T47D (cell line): ENCODE data around the gene SLC9A1.
A peak's percentile ranks its signal among the peaks of the same experiment; 100 is the strongest.

Experiments used
- DNase-seq, 2 experiments: peaks; one replicate each; pipeline versions ENCODE4 v3.0.0 to v3.0.0-alpha.2; 2011 to 2012; ENCODE audit warnings: low read depth in 1 of 2, low spot score in 1 of 2
- JUND ChIP-seq: IDR thresholded peaks from 2 replicates; pipeline ENCODE4 v1.6.1; 2012; ENCODE audit warnings: low read depth
- in situ Hi-C: cut with HindIII; loops from 2 replicates; pipeline ENCODE4 v1.10.0; 2016; ENCODE audit warnings: low sequenced_read_pairs, low pct_unique_long_range_greater_than_20kb

SLC9A1 gene

DNA sequence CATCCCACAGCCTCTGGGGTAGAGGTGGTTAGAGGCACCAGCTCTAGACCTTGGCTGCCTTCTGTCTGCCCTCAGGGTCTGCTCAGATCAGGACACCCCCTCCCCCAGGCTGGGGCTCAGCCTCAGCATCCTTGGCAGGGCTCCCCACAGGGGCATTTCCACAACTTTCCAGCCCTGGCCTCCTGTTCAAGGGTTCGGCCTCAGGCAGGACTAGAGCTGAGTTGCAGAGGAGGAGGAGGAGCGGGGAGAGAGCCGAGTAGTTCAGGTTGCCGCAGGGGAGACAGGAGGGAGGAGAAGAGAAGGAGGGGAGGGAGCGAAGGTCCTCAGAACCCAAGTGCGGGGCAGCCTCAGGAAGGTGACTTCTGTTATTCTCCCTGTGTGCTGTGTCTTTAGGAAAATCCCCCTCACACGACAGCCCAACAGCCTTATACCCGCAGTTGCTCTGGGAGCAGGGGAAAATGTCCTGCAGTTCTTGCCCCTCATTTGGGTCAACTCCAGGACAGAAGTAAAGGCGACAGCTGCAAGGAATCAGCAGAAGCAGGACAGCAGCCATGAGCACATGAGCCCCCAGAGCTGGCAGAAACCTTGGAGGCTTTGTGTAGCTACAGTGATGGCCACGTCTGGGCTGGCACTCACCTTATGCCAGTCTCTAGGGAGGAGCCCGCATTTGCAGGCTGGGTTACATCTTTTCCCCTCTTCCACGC, 95.8 kb downstream of the SLC9A1 start:
- no peak for DNase-seq
- in situ Hi-C loops: no loop called here
- TF ChIP-seq JUND: no peak

DNA sequence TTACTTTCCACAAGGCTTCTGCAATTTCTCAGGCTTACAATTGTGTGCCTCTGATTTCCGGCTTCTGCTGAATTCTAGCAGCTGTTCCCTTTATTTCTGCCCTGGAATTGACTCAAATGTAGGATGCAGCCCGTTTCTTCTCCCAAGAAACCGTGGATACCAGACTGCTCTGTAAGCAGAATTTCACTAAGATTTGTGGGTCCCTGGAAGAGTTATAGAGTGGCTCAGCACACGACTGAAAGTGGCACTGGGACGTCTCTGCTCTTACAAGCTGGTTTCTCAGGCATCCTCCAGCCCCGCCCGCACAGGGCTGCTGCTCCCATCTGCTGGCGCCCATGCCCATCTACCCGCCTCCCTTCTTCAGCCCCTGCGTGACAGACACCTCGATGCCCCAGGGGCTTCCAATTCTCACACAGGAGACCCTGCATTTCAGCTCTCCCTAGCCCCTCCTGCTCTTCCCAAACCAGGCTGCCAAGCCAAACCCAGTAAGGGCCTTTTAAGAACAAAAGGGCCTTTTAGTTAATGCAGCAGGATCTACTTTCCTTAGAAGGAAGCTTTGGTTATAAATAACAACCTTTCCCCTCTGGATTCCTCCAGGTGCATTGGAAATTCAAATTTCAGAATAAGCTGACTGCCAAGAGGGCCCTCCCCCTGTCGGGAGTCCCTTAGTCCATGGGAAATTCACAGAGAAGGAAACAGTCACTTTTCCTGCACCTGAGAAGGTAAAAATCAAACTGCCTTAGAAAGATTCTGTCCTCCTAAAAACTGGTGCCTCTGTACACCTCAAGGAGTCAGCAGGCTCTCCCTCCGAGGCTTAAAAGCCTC, 96.9 kb downstream of the SLC9A1 start:
- in situ Hi-C loops: no loop called here
- TF ChIP-seq JUND: no peak
- DNase-seq: no peak

DNA sequence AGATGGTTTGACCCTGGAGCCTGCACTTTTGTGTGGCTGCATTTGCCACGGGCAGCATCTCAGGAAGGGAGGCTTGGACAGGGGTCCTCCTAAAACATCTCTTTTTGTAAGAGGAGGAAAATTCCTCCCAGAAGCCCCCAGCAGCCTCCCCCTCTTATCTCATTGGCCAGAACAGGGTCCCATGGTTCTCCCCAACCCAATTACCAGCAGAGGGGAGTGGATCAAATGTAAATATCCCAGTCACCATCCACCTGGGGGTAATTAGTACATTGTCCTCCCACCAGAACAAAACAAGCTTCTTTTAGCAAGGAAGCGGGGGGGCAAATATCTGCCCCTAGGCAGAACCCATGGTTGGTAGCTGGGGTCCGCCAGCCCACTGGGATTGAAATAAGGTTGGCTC, 97.5 kb downstream of the SLC9A1 start:
- DNase-seq: no peak
- no peak for TF ChIP-seq JUND
- in situ Hi-C loops: no loop called here

DNA sequence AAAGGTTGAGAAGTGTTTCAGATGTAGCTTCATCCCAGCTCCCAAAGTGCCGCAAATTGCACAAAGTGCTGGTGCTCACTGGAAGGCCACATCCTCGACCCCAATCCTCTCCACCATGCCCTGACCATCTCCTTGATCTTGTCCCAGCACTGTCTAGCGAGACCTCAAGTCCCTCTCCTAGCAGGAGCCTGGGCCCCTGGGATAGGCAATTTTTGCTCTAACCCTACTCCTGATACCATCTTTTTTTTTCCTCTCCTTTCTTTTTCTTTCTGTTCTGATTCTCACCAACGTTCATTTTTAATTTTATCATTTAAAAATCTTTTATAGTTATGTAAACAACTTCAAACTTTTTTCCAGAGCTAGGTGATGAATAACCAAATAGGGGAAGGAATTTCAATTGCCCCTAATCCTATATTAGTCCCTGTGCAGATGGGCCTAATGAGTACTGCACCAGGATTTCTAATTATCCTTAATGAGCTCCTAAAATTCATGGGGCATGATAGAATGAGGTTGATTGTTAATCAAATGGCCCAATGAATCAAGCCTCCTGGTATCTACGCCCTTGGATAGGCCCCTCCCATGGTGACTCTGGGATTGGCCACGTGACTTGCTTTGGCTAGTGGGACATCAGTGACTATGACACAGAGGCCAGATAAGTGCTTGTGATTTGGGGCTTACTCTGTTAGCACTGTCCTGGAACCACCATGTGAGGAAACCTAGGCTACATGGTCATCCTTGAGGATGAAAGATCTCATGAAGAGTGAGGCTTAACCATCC, 100.8 kb downstream of the SLC9A1 start:
- no peak for DNase-seq
- no peak for TF ChIP-seq JUND
- in situ Hi-C loops: no loop called here

- no peak for TF ChIP-seq JUND
- DNase-seq: no peak
- in situ Hi-C loops: no loop called here
Observed at GRCh38 chr1:27052527-27052926, 102.4 kb downstream of the SLC9A1 start.

DNA sequence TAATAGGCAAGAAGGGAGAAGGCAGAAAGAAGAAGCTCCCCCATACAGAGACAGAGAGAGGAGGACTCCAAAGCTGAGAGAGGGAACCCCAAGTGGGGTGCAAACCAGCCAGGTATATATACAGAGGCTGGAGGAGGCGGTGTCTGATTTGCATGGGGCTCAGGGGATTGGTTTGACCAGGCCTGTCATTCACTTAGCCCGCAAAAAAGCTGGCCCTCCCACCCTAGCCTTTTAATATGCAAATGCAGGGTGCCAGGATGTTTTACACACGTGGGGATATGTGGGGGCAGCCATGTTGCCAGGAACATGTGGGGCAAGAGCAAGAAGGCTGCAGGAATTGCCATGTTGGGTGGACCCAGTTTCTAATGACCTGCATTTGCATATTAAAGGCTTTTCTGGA, 105.3 kb downstream of the SLC9A1 start:
- peak in 1 of 2 experiments; percentile 80 for DNase-seq
- no peak for TF ChIP-seq JUND
- in situ Hi-C loops: no loop called here

DNA sequence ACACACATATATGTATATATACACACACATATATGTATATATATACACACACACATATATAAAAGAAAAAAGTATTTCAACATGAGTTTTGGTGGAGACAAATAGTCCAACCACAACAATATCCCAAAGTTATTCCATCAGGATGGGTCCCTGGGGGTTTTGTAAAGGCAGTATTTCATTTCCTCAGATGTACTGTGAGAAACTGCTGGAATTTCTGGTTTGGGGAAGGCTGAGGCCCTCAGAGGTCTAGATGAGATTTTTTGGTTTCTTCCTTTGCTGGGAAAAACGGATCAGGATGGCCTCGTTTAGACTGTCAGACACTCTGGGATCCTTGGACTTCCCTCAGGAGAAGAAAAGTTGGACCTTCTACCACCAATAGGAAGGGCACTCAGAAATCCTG, 105.8 kb downstream of the SLC9A1 start:
- in situ Hi-C loops: no loop called here
- TF ChIP-seq JUND: no peak
- DNase-seq: no peak
